HG03354 (cell line): ENCODE results near the gene VARS2.
"Not testable (repeated sequence)": the region's sequence is repeated elsewhere in the genome, so short reads cannot be mapped to it uniquely, and the experiment has no call there.

Experiments
- ATAC-seq: cut with Tn5 transposase; IDR thresholded peaks from one replicate; pipeline ENCODE4 v1.9.1; 2021; ENCODE audit warnings: mild to moderate bottlenecking; ENCODE audit not compliant: unreplicated experiment, poor library complexity, severe bottlenecking

Gene VARS2

DNA sequence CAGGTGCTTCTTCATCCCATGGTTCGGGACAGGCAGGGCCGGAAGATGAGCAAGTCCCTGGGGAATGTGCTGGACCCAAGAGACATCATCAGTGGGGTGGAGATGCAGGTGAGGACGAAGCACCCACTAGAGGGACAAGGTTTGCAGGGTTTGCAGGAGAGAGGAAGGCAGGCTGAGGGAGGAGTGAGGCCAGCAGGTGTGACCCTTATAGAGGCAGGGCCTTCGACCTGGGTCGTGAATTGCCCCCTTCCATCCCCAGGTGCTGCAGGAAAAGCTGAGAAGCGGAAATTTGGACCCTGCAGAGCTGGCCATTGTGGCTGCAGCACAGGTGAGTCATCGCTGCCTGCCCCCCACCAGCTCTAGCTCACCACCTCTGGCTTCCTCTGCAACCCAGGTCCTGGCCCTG, 8.4 kb downstream of the VARS2 start:
- no peak for ATAC-seq

DNA sequence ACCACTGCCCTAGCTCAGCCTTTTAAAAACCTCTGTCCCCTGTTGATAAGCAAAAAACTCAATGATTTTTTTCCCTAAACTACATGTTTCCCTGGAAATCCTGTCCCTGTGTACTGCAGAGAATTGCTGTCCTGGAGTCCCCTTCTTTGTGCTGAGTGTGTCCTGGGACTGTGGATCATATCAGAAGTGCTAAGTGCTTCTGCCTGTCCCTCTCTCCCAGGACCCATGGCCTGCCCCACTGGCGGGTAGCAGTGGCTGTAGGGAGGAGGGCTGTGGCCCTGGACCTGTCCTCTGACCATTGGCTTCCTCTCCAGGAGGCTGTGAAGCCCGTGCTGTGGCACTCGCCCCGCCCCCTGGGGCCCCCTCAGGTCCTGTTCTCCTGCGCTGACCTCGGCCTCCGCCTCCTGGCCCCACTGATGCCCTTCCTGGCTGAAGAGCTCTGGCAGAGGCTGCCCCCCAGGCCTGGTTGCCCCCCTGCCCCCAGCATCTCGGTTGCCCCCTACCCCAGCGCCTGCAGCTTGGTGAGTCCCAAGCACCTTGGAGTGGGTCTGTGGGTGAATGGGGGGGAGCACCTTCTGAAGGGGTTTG, 10.1 kb downstream of the VARS2 start:
- not testable (repeated sequence) for ATAC-seq

DNA sequence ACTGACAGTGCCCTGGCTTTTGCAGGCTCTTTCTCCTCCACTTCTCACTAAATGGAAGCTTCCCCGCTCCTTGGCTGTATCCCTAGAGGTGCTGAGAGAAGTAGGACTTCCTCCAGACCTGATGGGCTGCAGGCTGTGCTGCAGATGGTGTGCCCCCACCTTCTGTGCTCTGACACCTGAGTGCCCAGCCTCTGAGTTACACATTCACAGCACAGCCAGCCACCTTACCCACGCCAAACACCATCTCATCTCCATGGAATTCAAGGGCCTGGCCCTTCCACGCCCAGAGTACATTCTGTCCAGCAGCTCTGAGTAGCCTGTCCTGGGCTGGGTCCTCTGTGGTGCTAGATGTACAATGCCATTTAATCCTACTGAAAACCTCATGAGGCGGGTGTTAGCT, 12.6 kb downstream of the VARS2 start:
- ATAC-seq: no peak

DNA sequence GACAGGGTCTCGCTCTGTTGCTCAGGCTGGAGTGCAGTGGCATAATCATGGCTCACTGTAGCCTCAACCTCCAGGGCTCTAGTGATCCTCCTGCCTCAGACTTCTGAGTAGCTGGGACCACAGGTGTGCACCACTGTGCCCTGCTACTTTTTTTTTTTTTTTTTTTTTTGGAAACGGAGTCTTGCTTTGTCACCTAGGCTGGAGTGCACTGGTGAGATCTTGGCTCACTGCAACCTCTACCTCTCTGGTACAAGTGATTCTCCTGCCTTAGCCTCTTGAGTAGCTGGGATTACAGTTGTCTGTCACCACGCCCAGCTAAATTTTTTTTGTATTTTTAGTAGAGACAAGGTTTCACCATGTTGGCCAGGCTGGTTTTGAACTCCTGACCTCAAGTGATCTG, 13.0 kb downstream of the VARS2 start:
- ATAC-seq: not testable (repeated sequence)

DNA sequence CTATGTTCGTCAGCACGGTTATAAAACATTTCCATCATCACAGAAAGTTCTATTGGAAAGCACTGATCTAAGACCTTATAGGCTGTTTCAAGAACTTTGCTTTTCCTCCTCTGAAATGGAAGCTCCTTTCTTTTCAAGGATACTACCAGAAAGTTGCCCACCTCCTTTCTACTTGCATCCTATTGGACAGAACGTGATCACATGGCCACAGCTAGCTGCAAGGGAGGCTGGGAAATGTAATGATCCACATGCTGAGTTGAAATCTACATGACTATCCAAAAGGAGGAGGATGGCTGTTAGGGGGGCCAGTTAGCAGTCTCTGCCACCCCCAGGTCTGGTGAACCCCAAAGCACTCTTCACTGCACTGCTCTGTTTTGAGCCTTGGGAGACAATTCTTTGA, 14.6 kb downstream of the VARS2 start:
- no peak for ATAC-seq

DNA sequence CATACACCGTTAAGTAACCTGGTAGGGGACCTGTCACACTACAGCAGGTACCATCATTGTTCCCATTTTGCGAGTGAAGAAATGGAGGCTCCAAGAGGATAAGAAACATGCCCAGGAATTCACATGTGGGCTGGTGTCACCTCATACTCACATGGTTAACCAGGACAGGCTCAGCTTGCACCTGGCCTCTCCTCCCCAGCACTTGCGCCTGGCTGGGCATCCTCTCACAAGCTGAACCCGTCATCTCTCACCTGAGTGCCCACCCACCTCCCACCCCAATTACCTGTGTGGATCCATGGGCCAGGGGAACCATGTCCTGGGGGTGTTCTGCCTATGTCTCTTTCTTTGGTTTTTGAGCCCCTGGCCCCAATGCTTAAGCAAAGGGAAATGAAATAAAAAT, 16.5 kb downstream of the VARS2 start:
- no peak for ATAC-seq

DNA sequence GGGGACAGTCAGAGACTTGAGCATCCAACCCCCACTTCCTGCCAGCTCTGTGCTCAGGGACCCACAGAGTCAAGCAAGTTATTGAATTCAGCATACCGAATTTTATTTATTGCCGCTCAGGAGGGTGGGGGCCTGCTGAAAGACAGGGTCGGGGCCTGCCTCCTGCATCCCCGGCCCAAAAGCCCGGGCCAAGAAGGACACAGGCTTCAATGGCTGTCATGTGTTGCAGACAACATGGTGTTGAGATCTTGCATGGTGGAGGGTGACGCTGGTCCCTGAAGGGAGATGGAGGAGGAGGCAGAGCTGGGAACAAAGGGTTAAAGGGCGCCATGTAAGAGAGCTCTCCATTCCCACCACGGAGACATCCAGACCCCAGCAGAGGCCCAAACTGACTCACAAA, 17.2 kb downstream of the VARS2 start:
- no peak for ATAC-seq

DNA sequence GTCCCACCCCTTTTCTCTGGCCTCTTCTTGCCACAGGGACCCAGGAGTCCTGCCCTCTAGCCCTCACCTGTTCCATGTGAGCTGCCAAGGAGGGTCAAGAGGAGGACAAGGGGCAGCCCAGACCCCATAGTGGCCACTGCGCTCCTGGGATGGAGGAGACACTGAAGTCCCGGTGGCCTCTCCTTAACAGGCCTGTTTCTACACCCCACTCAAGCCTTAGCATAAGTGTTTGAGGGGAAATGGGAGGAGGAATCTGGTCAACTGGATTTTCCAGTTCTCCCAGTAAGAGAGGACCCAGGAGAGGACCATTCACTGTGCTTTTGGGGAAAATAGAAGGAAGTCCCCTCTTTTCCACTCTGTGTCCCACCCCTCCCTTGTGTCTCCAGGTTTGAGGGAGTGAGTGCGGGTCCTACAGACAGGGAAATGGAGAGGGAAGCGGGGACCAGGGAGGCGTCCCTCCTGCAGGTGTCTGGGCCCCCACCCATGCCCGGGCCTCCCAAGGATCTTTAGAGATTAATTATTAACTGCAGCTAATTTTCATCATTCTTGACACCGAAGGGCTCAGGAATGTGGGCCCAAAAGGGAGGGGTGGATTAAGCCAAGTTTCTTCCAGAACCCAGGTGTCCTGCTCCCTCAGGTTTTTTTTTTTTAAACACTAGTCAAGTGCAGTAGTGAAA, 18.1 kb downstream of the VARS2 start, which contains the start of gene SFTA2:
Gene SFTA2 (minus strand): TSS at position 202 of the 677 bp plus-strand sequence. CDS start 74 bp downstream, at position 128.
- no peak for ATAC-seq

DNA sequence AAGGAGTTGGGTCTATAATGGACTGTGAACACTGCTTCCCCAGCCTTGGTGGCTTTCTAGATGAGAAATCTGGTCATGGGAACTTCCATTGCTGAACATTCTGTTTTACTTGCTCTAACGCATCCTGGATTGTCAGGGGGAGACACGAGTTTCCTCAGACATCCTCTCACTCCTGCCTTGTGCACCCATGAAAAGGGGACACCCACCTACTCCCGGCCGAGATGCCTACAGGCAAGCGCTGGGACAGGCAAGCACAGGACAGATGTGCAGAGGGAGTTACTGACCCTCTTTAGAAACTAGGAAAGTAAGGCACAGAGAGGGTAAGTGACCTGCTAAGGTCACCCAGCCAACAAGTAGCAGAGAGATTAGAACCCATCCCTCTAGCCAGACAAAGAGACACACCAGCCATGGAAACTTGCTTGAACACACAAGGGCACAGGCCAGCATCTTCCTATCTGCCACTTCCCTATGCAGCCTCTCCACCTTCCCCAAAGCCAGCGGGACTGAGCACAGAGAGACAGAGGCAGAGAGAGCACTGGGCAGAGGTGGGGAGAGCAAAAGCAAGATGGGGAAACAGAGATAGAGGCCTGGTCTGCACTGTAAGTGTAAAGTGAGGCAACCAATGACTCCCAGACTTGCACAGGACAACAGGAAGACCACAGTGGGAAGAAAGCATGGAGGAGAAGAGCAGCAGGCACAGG, 18.8 kb downstream of the VARS2 start:
- ATAC-seq: no peak

DNA sequence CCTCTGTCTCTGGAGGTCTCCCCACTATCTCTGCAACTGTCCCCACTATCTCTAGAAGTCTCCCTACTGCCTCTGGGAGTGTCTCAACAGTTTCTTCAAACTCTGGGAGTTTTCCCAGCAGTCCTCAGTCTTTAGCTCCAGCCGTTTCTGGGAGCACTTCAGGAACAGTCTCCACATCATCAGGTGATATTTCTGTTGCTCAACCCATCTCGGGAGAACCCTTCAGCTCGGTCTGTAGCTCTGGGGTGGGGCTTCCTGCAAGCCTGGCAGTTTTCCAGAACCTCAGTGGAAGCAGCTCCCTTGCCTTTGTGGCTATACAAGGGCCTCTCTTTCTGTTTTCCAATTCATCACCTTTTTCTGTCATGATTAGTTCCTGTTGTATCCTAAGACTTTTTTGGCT, 21.0 kb downstream of the VARS2 start:
- no peak for ATAC-seq

DNA sequence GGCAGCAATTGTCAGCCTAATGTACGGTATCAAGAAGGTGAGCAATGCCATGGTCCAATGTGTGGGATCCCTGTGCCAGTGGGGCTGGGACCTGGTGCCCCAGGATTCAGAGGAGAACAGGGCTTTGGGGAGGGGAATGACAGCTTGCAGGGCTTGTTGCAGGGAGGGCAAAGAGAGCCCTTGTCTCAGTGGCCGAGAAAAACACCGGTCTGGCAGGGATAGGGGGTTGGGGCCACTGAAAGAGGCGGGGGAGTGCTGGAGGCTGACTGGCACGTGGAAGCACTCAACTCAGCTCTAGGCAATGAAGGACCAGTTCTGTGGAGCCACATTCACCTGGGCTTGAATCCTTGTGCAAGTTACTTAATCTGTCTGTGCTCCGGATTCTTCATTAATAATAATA, 23.2 kb downstream of the VARS2 start:
- no peak for ATAC-seq

DNA sequence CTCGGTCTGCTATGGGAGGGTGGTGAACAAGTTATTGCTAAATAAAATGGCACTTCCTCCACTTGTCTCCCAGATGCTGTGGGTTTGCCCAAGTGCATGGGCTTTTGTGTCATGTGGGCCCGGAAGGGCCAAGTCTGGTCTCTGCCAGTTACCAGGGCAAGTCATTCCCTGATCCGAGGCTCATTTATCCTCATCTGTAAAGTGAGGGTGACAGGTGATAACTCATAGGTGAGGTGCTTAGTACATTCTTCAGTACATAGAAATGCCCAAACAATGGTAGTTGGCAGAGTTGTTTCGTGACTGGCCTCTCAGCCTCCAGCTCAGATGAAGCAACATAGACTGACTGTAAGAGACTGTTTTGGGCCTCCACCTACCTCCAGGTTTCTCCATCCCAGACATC, 24.7 kb downstream of the VARS2 start:
- ATAC-seq: no peak

DNA sequence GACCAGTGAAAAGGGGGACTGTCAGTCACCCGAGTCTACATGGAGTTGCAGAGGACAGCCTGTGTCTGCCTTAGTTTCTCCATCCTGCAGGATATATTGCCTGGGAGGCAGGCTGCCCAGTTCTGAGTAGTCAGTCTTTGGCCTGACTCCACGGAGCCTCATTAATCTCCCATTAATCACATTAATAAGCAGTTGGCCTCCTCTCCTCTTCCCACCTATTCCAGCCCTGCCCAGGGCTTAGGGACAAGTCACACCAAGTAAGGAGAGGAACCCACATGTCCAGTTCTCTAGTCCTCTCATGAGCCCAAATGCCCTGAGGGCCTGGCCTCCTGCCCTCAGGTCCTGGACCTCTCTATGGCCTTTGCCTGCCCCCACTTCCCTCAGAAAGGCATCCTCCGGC, 25.4 kb downstream of the VARS2 start:
- no peak for ATAC-seq

DNA sequence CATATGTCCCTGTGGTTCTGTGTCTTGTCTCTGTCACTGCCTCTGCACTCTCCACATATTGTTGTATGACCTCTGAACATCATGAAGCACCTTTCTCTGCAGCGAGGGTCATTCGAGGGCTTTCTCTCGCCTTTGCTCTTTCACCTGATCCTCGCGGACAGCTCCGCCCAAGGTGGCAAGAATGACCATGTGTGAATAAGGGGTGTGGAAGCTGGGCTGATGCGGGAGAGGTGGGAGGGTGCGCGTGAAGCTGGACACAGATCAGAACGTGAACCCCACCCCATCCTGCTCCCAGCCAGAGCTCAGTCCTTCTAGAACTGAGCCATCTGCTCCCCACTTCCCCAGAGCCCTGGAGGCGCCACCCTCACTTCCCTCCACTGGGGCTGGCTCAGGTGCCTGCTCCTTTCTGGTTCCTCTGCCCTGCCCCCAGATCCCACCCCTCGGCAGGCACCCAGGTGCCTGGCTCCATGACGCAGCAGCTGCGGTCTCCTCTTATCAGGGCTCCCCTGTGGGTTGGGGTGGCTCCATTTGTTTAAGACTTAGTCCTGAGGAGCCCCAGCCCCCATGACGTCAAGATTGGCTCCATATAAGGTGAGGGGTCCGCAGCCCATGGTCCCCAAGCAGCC, 26.4 kb downstream of the VARS2 start, which contains the start of gene MUCL3:
Gene MUCL3 (plus strand): TSS at position 613 of the 626 bp plus-strand sequence. CDS start 27 bp downstream, outside the sequence.
- ATAC-seq: no peak

DNA sequence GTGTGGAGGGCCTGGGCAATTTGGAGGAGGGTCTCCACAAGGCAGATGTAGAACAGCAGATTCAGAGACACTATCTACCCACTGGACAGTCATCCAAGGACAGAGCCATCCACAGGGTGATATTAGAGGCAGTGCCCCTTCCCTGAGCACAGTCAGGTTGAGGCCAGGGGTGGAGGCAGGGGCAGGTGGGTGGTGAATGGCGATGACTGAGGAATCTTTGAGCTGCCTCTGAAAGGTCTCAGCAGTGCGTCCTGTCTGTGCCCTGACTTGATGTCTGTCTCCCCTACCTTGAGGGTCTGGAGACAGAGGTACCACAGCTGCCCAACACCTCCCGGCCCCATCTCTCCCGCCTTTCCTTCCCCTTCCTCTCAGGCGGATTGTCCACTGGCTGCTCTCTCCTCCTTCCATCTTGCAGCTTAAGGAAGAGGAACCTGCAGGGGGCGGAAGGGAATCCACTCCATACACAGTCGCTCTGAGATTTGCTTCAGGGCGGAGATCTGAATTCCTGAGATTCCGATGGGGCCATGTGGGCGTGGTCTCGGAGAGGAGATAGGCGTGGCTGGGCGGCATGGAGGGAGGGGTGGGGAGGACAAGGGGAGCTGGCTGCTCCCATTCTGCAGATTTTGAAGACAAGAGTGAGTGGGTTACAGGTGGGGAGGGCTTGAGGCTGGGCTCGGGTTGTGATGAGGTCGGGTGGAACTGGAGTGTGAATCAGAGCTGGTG, 28.5 kb downstream of the VARS2 start:
- ATAC-seq: no peak

DNA sequence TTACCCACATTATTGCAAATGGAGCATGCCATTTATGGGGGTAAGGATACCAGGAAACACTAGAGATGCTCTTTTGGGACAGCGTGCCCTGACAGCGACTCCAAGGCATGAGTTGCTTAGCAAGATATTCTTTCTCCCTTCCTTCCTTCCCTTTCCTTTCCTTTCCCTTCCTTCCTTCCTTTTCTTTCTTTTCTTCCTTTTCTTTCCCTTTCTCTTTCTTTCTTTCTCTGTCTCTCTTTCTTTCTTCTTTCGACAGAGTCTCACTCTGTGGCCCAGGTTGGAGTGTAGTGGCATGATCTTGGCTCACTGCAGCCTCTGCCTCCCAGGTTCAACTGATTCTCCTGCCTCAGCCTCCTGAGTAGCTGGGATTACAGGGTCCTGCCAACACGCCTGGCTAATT, 30.0 kb downstream of the VARS2 start:
- ATAC-seq: no peak

DNA sequence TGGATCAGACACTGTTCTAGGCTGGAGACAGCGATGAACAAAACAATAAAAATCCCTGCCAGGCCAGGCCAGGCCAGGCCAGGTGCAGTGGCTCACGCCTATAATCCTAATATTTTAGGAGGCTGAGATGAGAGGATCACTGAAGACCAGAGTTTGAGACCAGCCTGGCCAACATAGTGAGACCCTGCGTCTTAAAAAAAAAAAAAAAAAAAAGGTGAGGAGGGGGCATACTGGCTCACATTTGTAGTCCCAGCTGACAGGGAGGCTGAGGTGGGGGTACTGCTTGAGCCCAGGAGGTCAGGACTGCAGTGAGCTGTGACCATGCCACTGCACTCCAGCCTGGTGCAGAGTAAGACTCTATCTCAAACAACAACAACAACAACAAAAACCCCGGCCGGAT, 31.2 kb downstream of the VARS2 start:
- ATAC-seq: no peak

DNA sequence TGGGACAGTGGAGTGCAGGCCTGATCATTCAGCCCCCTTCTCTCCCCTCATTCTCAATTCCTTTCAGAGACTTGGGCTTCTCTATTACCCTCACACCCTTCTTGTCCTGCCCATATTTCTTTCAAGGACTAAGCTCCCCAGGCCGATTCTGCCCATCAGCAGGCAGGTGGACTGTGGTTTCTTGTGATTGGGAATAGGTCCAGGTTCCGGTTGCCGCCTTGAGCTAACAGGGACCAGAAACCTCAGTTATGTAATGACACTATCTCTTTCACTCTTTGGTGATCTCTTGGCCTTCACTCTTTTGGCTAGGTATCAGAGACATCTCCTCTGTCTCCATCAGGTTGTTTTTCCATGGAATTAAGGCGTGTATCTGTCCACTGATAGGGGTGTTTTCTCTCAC, 33.2 kb downstream of the VARS2 start:
- ATAC-seq: no peak

DNA sequence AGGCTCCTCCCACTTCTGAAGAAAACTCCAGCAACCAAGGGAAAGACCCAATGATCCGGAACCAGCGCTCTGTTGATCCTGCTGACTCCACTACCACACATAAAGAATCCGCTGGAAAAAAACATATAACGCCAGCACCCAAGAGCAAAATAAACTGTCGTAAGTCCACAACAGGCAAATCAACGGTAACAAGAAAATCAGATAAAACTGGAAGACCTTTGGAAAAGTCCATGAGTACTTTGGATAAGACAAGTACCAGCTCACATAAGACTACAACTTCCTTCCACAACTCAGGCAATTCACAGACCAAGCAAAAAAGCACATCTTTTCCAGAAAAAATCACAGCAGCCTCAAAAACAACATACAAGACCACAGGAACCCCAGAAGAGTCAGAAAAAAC, 34.8 kb downstream of the VARS2 start:
- ATAC-seq: no peak

DNA sequence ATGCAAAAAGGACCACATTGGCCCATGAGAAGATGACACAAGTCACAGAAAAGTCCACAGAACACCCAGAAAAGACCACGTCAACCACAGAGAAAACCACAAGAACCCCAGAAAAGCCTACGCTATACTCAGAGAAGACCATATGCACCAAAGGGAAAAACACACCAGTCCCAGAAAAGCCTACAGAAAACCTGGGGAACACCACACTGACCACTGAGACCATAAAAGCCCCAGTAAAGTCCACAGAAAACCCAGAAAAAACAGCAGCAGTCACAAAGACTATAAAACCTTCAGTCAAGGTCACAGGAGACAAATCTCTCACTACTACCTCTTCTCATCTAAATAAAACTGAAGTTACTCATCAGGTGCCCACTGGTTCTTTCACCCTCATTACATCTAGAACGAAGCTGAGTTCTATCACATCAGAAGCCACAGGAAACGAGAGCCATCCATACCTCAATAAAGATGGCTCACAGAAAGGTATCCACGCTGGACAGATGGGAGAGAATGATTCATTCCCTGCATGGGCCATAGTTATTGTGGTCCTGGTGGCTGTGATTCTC, 38.0 kb downstream of the VARS2 start:
- ATAC-seq: no peak
